Spinal cord (tissue), 10 donors: ENCODE results near the gene TMEM203. TPM values are rescaled to one million over a fixed set of nuclear protein-coding genes. Genes with fewer than 3 reads are reported as not detected.
A peak's percentile ranks its signal among the peaks of the same experiment; 100 is the strongest.

Experiments
- DNase-seq, 6 donors: peaks; one replicate each; pipeline versions ENCODE4 v3.0.0 to v3.0.0-alpha.2; 2013 to 2015; ENCODE audit warnings: low spot score in 6 of 6, low read depth in 4 of 6
- H3K27ac ChIP-seq: one replicate; pipeline ENCODE4 v1.5.1; 2013; ENCODE audit warnings: low read depth, low read length, control low read depth
- H3K27me3 ChIP-seq: one replicate; pipeline ENCODE4 v1.6.1; 2013; ENCODE audit warnings: low read length; ENCODE audit not compliant: control insufficient read depth, insufficient read depth
- H3K36me3 ChIP-seq: one replicate; pipeline ENCODE4 v1.6.1; 2013; ENCODE audit warnings: low read length; ENCODE audit not compliant: control insufficient read depth, insufficient read depth
- H3K4me1 ChIP-seq: one replicate; pipeline ENCODE4 v1.6.1; 2013; ENCODE audit warnings: low read length; ENCODE audit not compliant: control insufficient read depth, insufficient read depth
- H3K4me3 ChIP-seq: one replicate; pipeline ENCODE4 v1.5.1; 2013; ENCODE audit warnings: low read depth, low read length, control low read depth
- H3K9me3 ChIP-seq: one replicate; pipeline ENCODE4 v1.6.1; 2013; ENCODE audit warnings: low read length; ENCODE audit not compliant: control insufficient read depth, insufficient read depth
- WGBS: methylation state at CpG from one replicate; pipeline ENCODE4 v1.1.5; 2013; ENCODE audit warnings: missing lambda C conversion rate; ENCODE audit not compliant: insufficient coverage; 5-methylcytosine and 5-hydroxymethylcytosine counted together
- polyA plus RNA-seq, 2 donors: library from polyadenylated mRNA; unstranded; fragments of 120-200 nt; gene quantifications; one replicate each; pipeline ENCODE4 v1.2.1, GENCODE V29; 2013; ENCODE audit not compliant: insufficient read length in 2 of 2
- total RNA-seq, 2 donors: library from RNA; depleted of rRNA in 1 of 2; stranded (reverse); fragments of 120-200 nt in 1 of 2; fragments of >200 nt in 1 of 2; gene quantifications; one replicate each; pipeline versions ENCODE4 v1.2.3 to v1.2.4, GENCODE V29; 2013 to 2014
- donor health status: healthy.

Gene TMEM203
- total and polyA plus RNA-seq, 4 donors: 28.5 to 50.7 (median 41.4) TPM

- H3K4me3 ChIP-seq: peak within 1 kb of the TSS; percentile 60
- peaks cover 38% of the 10 kb centered on the region for H3K4me1 ChIP-seq
- 53% methylated on average over 18 of the region's 23 CpGs for WGBS
- no peak for DNase-seq
- H3K27ac ChIP-seq: no peak within 1 kb of the TSS
- no peaks in the 10 kb centered on the region for H3K9me3 ChIP-seq
- no peaks in the 10 kb centered on the region for H3K27me3 ChIP-seq
- H3K36me3 ChIP-seq: peaks cover 9% of the 10 kb centered on the region
Measured at GRCh38 chr9:137224830-137225694, 19.6 kb upstream of the TMEM203 start, which contains the start of gene CYSRT1. CYSRT1 (plus strand) TSS chr9:137225174; CDS start chr9:137225622, 448 bp downstream.

GRCh38 chr9:137223078-137223970, 17.9 kb upstream of the TMEM203 start:
- Histone ChIP-seq H3K4me1 (peaks cover 43% of the 10 kb centered on the region), H3K4me3 (peak overlapping the region; percentile 60), H3K27ac (peak overlapping the region; percentile 75), H3K9me3 (no peaks in the 10 kb centered on the region), H3K27me3 (no peaks in the 10 kb centered on the region), H3K36me3 (peaks cover 27% of the 10 kb centered on the region)
- WGBS: under 1% methylated on average over 63 of the region's 63 CpGs
- peak; percentile 88 to 100 (median 96) for DNase-seq

- Histone ChIP-seq H3K27ac (peak within 1 kb of the TSS; percentile 75), H3K4me1 (peaks cover 40% of the 10 kb centered on the region), H3K27me3 (no peaks in the 10 kb centered on the region), H3K9me3 (no peaks in the 10 kb centered on the region), H3K4me3 (peak within 1 kb of the TSS; percentile 60), H3K36me3 (peaks cover 35% of the 10 kb centered on the region)
- 3% methylated on average over 86 of the region's 88 CpGs for WGBS
- peak in 2 of 6 donors; percentile 70 for DNase-seq
Measured at GRCh38 chr9:137222190-137223077, 17.0 kb upstream of the TMEM203 start, which contains the start of gene RNF208. RNF208 (minus strand) TSS chr9:137222240; CDS start chr9:137221212, 1,028 bp downstream.

- no peak overlapping the region for H3K27ac ChIP-seq
- 3% methylated on average over 61 of the region's 61 CpGs for WGBS
Measured at GRCh38 chr9:137221506-137222111, 16.2 kb upstream of the TMEM203 start.

GRCh38 chr9:137221095-137221505, 15.7 kb upstream of the TMEM203 start:
- no peak overlapping the region for H3K4me3 ChIP-seq
- peaks cover 49% of the 10 kb centered on the region for H3K36me3 ChIP-seq
- no CpG with 5 or more reads among the region's 14 CpGs for WGBS
- H3K27ac ChIP-seq: no peak overlapping the region
- peaks cover 36% of the 10 kb centered on the region for H3K4me1 ChIP-seq
- DNase-seq: no peak
- no peaks in the 10 kb centered on the region for H3K9me3 ChIP-seq
- no peaks in the 10 kb centered on the region for H3K27me3 ChIP-seq

More at GRCh38 chr9:137221506-137222111, 16.2 kb upstream of the TMEM203 start:
- peak in 2 of 6 donors; percentile 30 to 37 for DNase-seq
- Histone ChIP-seq H3K4me1 (peaks cover 36% of the 10 kb centered on the region), H3K36me3 (peaks cover 44% of the 10 kb centered on the region), H3K9me3 (no peaks in the 10 kb centered on the region), H3K27me3 (no peaks in the 10 kb centered on the region), H3K4me3 (peak overlapping the region; percentile 24)

- Histone ChIP-seq H3K27ac (no peak overlapping the region), H3K36me3 (peaks cover 55% of the 10 kb centered on the region), H3K9me3 (no peaks in the 10 kb centered on the region), H3K27me3 (no peaks in the 10 kb centered on the region), H3K4me3 (no peak overlapping the region), H3K4me1 (peaks cover 36% of the 10 kb centered on the region)
- no peak for DNase-seq
- 88% methylated on average over 51 of the region's 52 CpGs for WGBS
Measured at GRCh38 chr9:137220317-137221094, 15.1 kb upstream of the TMEM203 start.

GRCh38 chr9:137219757-137220316, 14.4 kb upstream of the TMEM203 start:
- Histone ChIP-seq H3K27ac (no peak overlapping the region), H3K36me3 (peaks cover 61% of the 10 kb centered on the region), H3K27me3 (no peaks in the 10 kb centered on the region), H3K4me3 (no peak overlapping the region), H3K9me3 (no peaks in the 10 kb centered on the region), H3K4me1 (peaks cover 34% of the 10 kb centered on the region)
- no peak for DNase-seq
- 94% methylated on average over 10 of the region's 10 CpGs for WGBS

GRCh38 chr9:137218754-137219271, 13.4 kb upstream of the TMEM203 start:
- H3K4me3 ChIP-seq: no peak overlapping the region
- DNase-seq: no peak
- peaks cover 29% of the 10 kb centered on the region for H3K4me1 ChIP-seq
- H3K9me3 ChIP-seq: no peaks in the 10 kb centered on the region
- peaks cover 72% of the 10 kb centered on the region for H3K36me3 ChIP-seq
- H3K27ac ChIP-seq: no peak overlapping the region
- WGBS: 87% methylated on average over 12 of the region's 12 CpGs
- H3K27me3 ChIP-seq: no peaks in the 10 kb centered on the region
